Muscle layer of duodenum (tissue), 2 donors: ENCODE results near the gene AGBL4.
"Not testable (repeated sequence)": the region's sequence is repeated elsewhere in the genome, so short reads cannot be mapped to it uniquely, and the experiment has no call there.

Experiments used
- H3K27ac ChIP-seq: one replicate; pipeline ENCODE4 v1.7.0; 2013; ENCODE audit warnings: mild to moderate bottlenecking, low read length
- H3K27me3 ChIP-seq: one replicate; pipeline ENCODE4 v1.7.0; 2013; ENCODE audit warnings: low read depth, mild to moderate bottlenecking, control low read depth, low read length
- H3K36me3 ChIP-seq, 2 donors: one replicate each; pipeline ENCODE4 v1.7.0; 2013; ENCODE audit warnings: low read length in 2 of 2, control low read depth in 1 of 2, mild to moderate bottlenecking in 1 of 2; ENCODE audit not compliant: insufficient read depth in 2 of 2, control insufficient read depth in 1 of 2
- H3K4me1 ChIP-seq, 2 donors: one replicate each; pipeline ENCODE4 v1.7.0; 2013; ENCODE audit warnings: low read length in 2 of 2, mild to moderate bottlenecking in 2 of 2, control low read depth in 1 of 2, moderate library complexity in 1 of 2; ENCODE audit not compliant: insufficient read depth in 2 of 2, control insufficient read depth in 1 of 2
- H3K4me3 ChIP-seq, 2 donors: one replicate each; pipeline ENCODE4 v1.7.0; 2013; ENCODE audit warnings: low read length in 2 of 2, low read depth in 1 of 2, mild to moderate bottlenecking in 1 of 2
- H3K9me3 ChIP-seq, 2 donors: one replicate each; pipeline ENCODE4 v1.7.0; 2013; ENCODE audit warnings: low read length in 2 of 2, control low read depth in 1 of 2, mild to moderate bottlenecking in 1 of 2; ENCODE audit not compliant: control insufficient read depth in 1 of 2
- donor health status: healthy.

AGBL4 gene

GRCh38 chr1:49340576-49340975, 683.2 kb downstream of the AGBL4 start:
- no peak overlapping the region for H3K4me3 ChIP-seq
- no peaks in the 10 kb centered on the region for H3K27me3 ChIP-seq
- no peaks in the 10 kb centered on the region for H3K9me3 ChIP-seq
- H3K27ac ChIP-seq, result no peak overlapping the region
- no peaks in the 10 kb centered on the region for H3K4me1 ChIP-seq
- H3K36me3 ChIP-seq, result no peaks in the 10 kb centered on the region

- H3K27ac ChIP-seq, result no peak overlapping the region
- no peaks in the 10 kb centered on the region for H3K27me3 ChIP-seq
- H3K4me1 ChIP-seq, result no peaks in the 10 kb centered on the region
- no peak overlapping the region for H3K4me3 ChIP-seq
- H3K36me3 ChIP-seq, result no peaks in the 10 kb centered on the region
- no peaks in the 10 kb centered on the region for H3K9me3 ChIP-seq
Observed at GRCh38 chr1:49339043-49339442, 684.7 kb downstream of the AGBL4 start.

DNA sequence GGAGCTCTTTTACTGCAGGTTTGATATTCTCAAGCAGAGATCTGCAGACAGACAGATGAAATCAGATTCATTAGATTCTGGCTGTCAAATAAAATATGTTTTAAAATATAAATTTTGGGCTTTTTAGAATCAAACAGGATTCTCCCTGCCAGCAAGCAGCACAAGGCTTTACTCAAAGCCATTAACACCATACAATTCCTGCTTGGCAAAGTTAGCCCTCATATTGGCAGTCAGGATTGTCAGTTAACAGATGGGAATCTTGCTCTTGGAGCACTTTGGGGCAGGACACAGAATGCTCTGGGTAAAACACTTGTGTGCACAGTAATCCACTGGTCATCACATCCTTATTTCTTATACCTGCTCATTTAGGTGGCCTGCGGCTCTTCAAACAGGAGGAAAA, 686.5 kb downstream of the AGBL4 start:
- H3K4me3 ChIP-seq, result no peak overlapping the region
- no peaks in the 10 kb centered on the region for H3K36me3 ChIP-seq
- no peak overlapping the region for H3K27ac ChIP-seq
- no peaks in the 10 kb centered on the region for H3K9me3 ChIP-seq
- no peaks in the 10 kb centered on the region for H3K27me3 ChIP-seq
- no peaks in the 10 kb centered on the region for H3K4me1 ChIP-seq

DNA sequence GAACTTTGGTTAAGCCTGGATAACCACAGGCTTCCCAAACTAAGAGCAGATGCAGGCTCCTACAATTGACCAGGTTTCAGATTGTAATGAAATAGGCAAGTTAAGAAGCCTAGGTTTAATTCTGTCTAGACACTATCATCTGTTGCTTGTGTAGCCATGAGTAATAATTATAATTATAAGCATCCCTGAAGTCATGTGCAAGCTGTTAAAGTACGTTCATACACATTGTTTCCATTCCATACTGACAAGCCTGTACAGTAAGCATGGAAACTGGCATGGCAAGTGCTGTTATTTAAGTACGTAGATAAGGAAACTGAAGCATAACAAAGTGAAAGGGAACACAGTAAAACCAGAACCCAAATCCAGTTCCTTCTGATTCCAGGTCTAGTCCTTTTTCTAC, 689.8 kb downstream of the AGBL4 start:
- Histone ChIP-seq H3K4me3 (no peak overlapping the region), H3K27ac (no peak overlapping the region), H3K36me3 (no peaks in the 10 kb centered on the region), H3K4me1 (no peaks in the 10 kb centered on the region), H3K27me3 (no peaks in the 10 kb centered on the region), H3K9me3 (no peaks in the 10 kb centered on the region)

- no peaks in the 10 kb centered on the region for H3K4me1 ChIP-seq
- no peaks in the 10 kb centered on the region for H3K27me3 ChIP-seq
- H3K9me3 ChIP-seq, result no peaks in the 10 kb centered on the region
- H3K4me3 ChIP-seq, result no peak overlapping the region
- no peak overlapping the region for H3K27ac ChIP-seq
- no peaks in the 10 kb centered on the region for H3K36me3 ChIP-seq
Observed at GRCh38 chr1:49331066-49331852, 692.5 kb downstream of the AGBL4 start.

GRCh38 chr1:49323925-49324540, 699.7 kb downstream of the AGBL4 start:
- H3K9me3 ChIP-seq, result no peaks in the 10 kb centered on the region
- H3K36me3 ChIP-seq, result no peaks in the 10 kb centered on the region
- no peaks in the 10 kb centered on the region for H3K27me3 ChIP-seq
- H3K4me3 ChIP-seq, result no peak overlapping the region
- H3K27ac ChIP-seq, result no peak overlapping the region
- H3K4me1 ChIP-seq, result no peaks in the 10 kb centered on the region

DNA sequence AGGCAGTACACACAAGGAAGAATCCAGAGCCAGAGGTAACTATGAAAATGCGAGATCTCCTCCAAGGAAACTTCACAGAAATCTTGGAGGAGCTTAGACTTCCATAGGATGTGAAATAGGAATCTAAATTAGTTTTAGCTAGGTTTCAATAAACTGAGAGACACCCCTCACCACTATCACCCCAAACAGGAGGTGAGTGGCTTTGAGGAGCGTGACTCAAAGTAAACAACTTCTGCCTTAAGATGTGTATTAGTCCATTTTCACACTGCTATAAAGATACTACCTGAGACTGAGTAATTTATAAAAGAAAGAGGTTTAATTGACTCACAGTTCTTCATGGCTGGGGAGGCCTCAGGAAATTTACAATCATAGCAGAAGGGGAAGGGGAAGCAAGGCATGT, 703.3 kb downstream of the AGBL4 start:
- not testable (repeated sequence) for H3K36me3 ChIP-seq, H3K4me1 ChIP-seq, H3K4me3 ChIP-seq, H3K9me3 ChIP-seq, H3K27ac ChIP-seq, H3K27me3 ChIP-seq

DNA sequence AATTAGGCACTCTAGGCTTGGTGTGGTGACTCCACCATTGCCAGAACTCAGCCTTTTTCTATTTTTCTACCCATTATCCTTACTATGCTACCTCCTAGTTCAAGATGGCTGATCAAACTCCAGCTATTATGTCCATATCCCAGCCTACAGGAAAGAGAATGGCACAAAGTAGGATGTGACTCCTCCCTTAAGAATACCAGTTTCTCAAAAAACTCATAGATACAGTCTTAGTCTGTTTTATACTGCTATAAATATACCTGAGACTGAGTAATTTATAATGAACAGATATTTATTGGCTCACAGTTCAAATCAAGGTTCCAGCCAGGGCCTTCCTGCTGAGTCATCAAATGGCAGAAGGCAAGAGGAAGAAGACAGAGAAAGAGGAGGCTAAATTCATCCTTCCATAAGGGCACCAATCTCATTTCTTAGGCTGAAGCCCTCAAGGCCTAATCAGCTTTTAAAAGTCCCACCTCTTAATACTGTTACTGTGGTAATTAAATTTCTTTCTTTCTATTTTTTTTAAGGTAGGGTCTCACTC, 704.3 kb downstream of the AGBL4 start:
- Histone ChIP-seq H3K9me3 (no peaks in the 10 kb centered on the region), H3K27ac (no peak overlapping the region), H3K27me3 (no peaks in the 10 kb centered on the region), H3K4me3 (no peak overlapping the region), H3K4me1 (no peaks in the 10 kb centered on the region), H3K36me3 (no peaks in the 10 kb centered on the region)

DNA sequence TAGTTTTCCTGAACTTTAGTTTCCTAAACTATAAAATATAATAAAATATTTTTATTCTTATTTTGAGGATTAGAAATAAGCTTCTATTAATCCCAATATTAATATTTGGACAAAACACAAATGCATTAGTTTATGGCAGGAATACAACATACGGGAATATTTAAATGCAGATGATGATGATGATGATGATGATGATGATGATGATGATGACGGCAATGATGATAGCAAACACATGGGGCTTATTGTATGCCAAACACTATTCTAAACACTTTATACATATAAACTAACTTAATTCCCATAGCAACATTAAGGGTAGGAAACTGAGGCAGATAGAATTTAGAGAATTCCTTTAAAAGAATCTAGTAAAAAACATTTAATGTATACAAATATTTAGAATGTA, 705.5 kb downstream of the AGBL4 start:
- H3K9me3 ChIP-seq, result no peaks in the 10 kb centered on the region
- H3K36me3 ChIP-seq, result no peaks in the 10 kb centered on the region
- no peak overlapping the region for H3K4me3 ChIP-seq
- no peaks in the 10 kb centered on the region for H3K27me3 ChIP-seq
- no peaks in the 10 kb centered on the region for H3K4me1 ChIP-seq
- H3K27ac ChIP-seq, result no peak overlapping the region

DNA sequence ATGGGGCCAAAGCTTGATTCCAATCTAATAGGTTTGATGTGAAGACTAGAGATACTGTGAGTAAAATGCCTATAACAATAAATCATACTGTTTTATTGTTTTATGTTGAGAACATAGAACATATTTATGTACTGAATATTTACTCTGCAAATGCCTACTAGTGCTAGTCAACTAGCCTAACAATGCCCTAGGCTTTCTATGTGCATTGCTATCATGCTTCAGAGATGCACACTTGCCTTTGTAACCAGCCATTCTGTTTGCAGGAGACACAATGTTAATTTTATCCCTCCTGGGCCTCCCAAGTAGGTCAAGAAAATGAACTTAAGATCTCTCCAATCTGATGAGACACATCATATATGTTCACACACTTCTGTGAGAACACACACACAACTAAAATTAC, 716.3 kb downstream of the AGBL4 start:
- Histone ChIP-seq H3K4me3 (no peak overlapping the region), H3K27ac (no peak overlapping the region), H3K27me3 (no peaks in the 10 kb centered on the region), H3K9me3 (peaks cover 0 to 2% of the 10 kb centered on the region in 2 donors), H3K4me1 (no peaks in the 10 kb centered on the region), H3K36me3 (no peaks in the 10 kb centered on the region)

- Histone ChIP-seq H3K9me3 (peaks cover 0 to 6% of the 10 kb centered on the region in 2 donors), H3K4me1 (no peaks in the 10 kb centered on the region), H3K27me3 (no peaks in the 10 kb centered on the region), H3K36me3 (no peaks in the 10 kb centered on the region), H3K27ac (no peak overlapping the region), H3K4me3 (no peak overlapping the region)
Observed at GRCh38 chr1:49306507-49307070, 717.2 kb downstream of the AGBL4 start.
